KMS-11 (cell line): ENCODE data around the gene ADAM33.

Experiments used
- H2AFZ ChIP-seq: fragments of 200-600 bp; sonication (generic); 2 replicates; pipeline ENCODE4 v1.6.1; 2016; ENCODE audit warnings: antibody characterized with exemption, mixed run types, low read depth
- H3K27ac ChIP-seq: fragments of 200-600 bp; sonication (generic); 2 replicates; pipeline ENCODE4 v1.6.1; 2016; ENCODE audit warnings: mild to moderate bottlenecking, mixed run types
- H3K27me3 ChIP-seq: fragments of 200-600 bp; sonication (generic); 2 replicates; pipeline ENCODE4 v1.6.1; 2017; ENCODE audit warnings: mild to moderate bottlenecking, low read depth, mixed run types, moderate library complexity; ENCODE audit not compliant: insufficient read depth
- H3K36me3 ChIP-seq: fragments of 200-600 bp; sonication (generic); 2 replicates; pipeline ENCODE4 v1.6.1; 2017; ENCODE audit warnings: mild to moderate bottlenecking, mixed run types; ENCODE audit not compliant: insufficient read depth
- H3K4me1 ChIP-seq: fragments of 200-600 bp; sonication (generic); 2 replicates; pipeline ENCODE4 v1.6.1; 2016; ENCODE audit warnings: mild to moderate bottlenecking, low read depth, mixed run types; ENCODE audit not compliant: poor library complexity, severe bottlenecking
- H3K4me2 ChIP-seq: fragments of 200-600 bp; sonication (generic); 2 replicates; pipeline ENCODE4 v1.7.0; 2016; ENCODE audit warnings: mild to moderate bottlenecking, mixed run types
- H3K4me3 ChIP-seq: fragments of 200-600 bp; sonication (generic); IDR thresholded peaks from 2 replicates; pipeline ENCODE4 v1.6.1; 2017; ENCODE audit warnings: low read depth, low read length, mixed read lengths; ENCODE audit not compliant: insufficient read depth
- H3K79me2 ChIP-seq: fragments of 200-600 bp; sonication (generic); 2 replicates; pipeline ENCODE4 v1.6.1; 2016; ENCODE audit warnings: low read depth, mixed run types; ENCODE audit not compliant: insufficient read depth
- H3K9ac ChIP-seq: fragments of 200-600 bp; sonication (generic); 2 replicates; pipeline ENCODE4 v1.6.1; 2016; ENCODE audit warnings: mild to moderate bottlenecking, mixed run types
- H4K20me1 ChIP-seq: fragments of 200-600 bp; sonication (generic); 2 replicates; pipeline ENCODE4 v1.6.1; 2016; ENCODE audit warnings: mild to moderate bottlenecking, mixed run types; ENCODE audit not compliant: insufficient read depth
- TF ChIP-seq, protein P1 (sequence below): fragments of 200-600 bp; sonication (generic); conservative IDR thresholded peaks from 2 replicates; pipeline ENCODE4 v1.6.1; 2017; ENCODE audit warnings: low read depth, mild to moderate bottlenecking, antibody characterized with exemption, low read length, moderate library complexity, mixed read lengths

ADAM33 gene

DNA sequence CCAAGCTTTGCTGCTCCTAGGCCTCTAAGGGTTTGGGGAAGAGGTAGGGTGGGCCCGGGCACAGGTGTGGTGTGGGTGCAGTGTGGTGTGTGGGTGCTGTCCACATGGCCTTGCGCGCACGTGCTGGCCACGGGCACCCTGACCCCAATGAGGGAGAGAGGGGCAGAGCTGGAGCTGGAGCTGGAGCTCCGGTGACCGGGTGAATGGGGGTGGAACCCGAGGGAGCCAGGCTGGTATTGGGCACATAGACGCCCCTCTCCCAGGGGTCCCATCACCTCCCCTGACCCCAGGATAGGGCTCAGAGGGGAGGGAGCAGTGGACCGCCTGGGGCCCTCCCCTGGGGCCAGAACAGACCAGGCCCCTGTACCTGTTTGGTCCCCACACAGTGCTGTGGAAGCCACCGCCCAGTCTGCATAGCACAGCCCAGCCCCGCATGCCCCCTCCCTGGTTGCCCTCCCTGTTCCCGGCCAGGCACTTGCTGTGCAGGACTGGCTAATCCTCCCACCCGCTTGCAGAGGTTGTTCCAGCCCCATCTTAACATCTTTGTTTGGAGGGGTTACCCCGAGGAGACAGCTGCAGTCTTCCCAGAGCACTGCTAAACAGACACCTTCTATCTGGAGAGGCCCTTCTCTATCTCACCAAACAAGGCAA is 984 bp downstream of the ADAM33 start:
- no peak overlapping the region for H3K4me3 ChIP-seq
- TF ChIP-seq, protein P1, sequence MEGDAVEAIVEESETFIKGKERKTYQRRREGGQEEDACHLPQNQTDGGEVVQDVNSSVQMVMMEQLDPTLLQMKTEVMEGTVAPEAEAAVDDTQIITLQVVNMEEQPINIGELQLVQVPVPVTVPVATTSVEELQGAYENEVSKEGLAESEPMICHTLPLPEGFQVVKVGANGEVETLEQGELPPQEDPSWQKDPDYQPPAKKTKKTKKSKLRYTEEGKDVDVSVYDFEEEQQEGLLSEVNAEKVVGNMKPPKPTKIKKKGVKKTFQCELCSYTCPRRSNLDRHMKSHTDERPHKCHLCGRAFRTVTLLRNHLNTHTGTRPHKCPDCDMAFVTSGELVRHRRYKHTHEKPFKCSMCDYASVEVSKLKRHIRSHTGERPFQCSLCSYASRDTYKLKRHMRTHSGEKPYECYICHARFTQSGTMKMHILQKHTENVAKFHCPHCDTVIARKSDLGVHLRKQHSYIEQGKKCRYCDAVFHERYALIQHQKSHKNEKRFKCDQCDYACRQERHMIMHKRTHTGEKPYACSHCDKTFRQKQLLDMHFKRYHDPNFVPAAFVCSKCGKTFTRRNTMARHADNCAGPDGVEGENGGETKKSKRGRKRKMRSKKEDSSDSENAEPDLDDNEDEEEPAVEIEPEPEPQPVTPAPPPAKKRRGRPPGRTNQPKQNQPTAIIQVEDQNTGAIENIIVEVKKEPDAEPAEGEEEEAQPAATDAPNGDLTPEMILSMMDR, result no peak

DNA sequence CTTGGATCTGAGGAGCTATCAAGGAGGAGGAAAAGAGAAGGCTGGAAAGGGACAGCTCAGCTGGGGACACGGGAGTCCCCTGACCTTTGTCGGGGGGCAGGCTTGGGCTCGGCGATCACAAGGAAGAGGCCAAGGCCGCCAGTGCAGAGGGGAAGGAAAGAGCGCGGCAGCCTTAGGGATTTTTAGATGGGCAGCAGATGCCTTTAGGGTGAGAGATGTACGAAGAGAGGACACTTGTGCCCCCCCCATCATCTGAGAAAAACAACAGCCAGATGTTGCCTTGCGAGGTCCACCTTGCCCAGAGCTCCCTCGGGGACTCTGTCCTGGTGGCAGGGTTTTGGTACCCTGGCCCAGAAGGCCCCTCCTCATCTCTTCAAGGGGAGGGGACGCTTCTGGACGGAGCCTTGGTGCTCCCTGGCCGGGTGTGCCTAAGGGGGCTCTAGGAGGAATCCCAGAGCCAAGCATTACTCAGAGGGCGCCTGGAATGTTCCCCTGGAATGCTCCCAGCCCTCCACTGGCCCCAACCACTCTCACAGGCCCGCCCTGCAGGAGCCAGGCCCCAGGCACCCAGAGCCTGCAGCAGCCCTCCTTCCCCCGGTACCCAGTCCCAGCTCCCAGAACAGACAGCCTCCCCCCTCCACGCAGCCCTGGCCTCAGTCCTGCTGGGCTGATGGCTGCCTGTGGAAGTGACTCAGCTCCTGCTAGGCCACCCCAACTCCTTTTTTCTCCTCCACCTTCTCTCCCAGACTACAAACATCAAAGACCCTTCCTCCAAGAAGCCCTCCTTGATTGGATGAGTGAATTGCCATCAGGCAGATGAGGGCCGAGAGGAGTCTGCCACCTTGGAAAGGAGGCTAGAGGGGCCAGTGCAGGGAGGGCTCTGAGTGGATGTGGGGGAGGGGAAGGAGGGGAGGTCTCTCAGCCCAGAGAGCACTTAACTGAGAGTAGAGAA is 1.8 kb downstream of the ADAM33 start:
- Histone ChIP-seq H2AFZ (no peak overlapping the region), H3K9ac (no peak overlapping the region), H3K4me2 (no peak overlapping the region), H3K4me1 (no peaks in the 10 kb centered on the region), H3K27me3 (peaks cover 8% of the 10 kb centered on the region), H3K36me3 (no peaks in the 10 kb centered on the region), H3K79me2 (no peaks in the 10 kb centered on the region), H4K20me1 (no peaks in the 10 kb centered on the region), H3K4me3 (no peak overlapping the region), H3K27ac (no peak overlapping the region)
- TF ChIP-seq, protein P1, result no peak

More for the DNA sequence above, 984 bp downstream of the ADAM33 start:
- H3K4me1 ChIP-seq, result no peaks in the 10 kb centered on the region
- H3K27me3 ChIP-seq, result peaks cover 4% of the 10 kb centered on the region; the same call in 1 of the 2 replicates
- H3K36me3 ChIP-seq, result no peaks in the 10 kb centered on the region
- H3K27ac ChIP-seq, result no peak overlapping the region
- H4K20me1 ChIP-seq, result no peaks in the 10 kb centered on the region
- H3K9ac ChIP-seq, result no peak overlapping the region
- H3K79me2 ChIP-seq, result no peaks in the 10 kb centered on the region
- H2AFZ ChIP-seq, result no peak overlapping the region
- H3K4me2 ChIP-seq, result no peak overlapping the region

DNA sequence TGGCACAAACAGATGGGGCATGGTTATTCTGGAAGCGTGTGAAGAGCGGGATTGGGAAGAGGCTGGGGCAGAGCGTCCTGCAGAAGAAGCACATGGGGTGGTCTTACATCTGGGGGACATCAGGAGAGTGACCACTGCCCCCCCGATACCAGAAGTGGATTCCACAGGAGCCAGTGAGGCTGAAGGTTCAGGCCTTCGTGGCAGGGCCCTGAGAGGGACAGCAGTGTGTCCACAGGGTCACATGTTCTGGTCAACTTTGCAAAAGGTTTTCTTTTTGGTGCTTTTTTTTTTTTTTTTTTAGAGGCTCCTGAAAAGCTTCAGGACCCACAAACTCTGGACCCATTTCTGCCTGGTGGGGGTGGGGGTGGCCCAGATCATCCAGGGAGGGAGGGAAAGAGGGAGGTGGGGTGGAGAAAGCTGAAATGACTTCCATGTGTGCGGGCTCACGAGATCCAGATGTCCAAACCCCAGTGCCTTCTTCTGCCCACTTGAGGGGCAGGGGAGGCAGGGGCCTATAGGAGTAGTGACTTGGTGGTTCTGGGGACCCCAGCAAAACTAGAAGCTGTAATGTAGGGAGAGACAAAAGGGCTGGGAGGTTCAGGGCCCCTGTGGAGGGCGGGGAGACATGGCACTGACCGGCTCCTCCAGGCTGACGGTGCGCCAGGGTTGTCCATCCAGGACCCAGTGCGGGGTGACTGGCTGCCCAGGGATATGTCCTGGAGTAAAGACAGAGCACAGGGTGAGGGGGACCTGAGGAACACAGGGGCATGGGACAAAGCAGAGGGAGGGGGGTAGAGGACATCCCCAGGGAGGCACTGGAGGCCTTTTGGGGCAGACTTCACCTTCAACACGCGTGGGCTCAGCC is 2.7 kb downstream of the ADAM33 start:
- Histone ChIP-seq H3K4me2 (no peak overlapping the region), H3K4me3 (no peak overlapping the region), H3K36me3 (no peaks in the 10 kb centered on the region), H3K27ac (no peak overlapping the region), H3K27me3 (peaks cover 14% of the 10 kb centered on the region), H4K20me1 (no peaks in the 10 kb centered on the region), H3K79me2 (no peaks in the 10 kb centered on the region), H3K9ac (no peak overlapping the region), H3K4me1 (no peaks in the 10 kb centered on the region), H2AFZ (no peak overlapping the region)
- TF ChIP-seq, protein P1, result no peak

DNA sequence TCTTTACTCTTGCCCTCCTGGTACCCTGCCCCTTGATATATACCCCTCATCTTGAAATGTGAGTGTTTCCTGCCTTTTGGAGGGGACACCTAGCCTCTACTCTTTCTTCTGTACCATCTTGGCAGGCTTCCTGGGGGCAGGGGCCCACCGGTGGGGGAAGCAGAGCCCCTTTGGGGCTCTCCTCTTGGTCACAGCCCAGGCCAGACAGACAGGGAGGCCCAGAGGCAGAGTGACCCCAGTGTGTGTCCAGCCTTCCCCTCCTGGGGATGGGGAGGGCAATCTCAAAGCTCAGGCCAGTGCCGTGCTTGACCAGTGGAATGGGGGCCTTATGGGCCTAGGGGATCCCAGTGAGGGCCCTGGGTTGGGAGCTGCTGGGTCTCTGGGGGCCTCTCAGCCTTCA is 3.6 kb downstream of the ADAM33 start:
- TF ChIP-seq, protein P1, result no peak
- Histone ChIP-seq H3K4me3 (no peak overlapping the region), H3K36me3 (no peaks in the 10 kb centered on the region), H3K27me3 (peaks cover 14% of the 10 kb centered on the region), H3K9ac (no peak overlapping the region), H3K79me2 (no peaks in the 10 kb centered on the region), H4K20me1 (no peaks in the 10 kb centered on the region), H3K4me1 (no peaks in the 10 kb centered on the region), H3K4me2 (no peak overlapping the region), H2AFZ (no peak overlapping the region), H3K27ac (no peak overlapping the region)
